ENCODE data around the gene PPEF2. TPM values are rescaled to one million over a fixed set of nuclear protein-coding genes. Genes with fewer than 3 reads are reported as not detected.
A peak's percentile ranks its signal among the peaks of the same experiment; 100 is the strongest.

The PPEF2 gene
- polyA plus RNA-seq (2011; rRNA removed): not detected in 2 replicates
- 0.19 TPM in 1 of 2 replicates, not detected in the other for polyA minus RNA-seq (2011; rRNA and poly(A)+ RNA removed)

GRCh38 chr4:75902352-75902751, at the start of gene PPEF2:
Gene PPEF2, minus strand, starts transcription at chr4:75902452. Its CDS starts 6,127 bp downstream, at chr4:75896325.
- TF ChIP-seq CTCF (IDR thresholded peaks at IDR 0.05; ENCODE audit: insufficient read depth, low read depth, low read length): no peak
- CTCF ChIA-PET: interaction anchor here (1.9 to 7.1 kb wide), 2 partner anchors 7 to 13 kb away, joined by 7 to 48 read pairs; no protein-coding TSS in a partner anchor
- no peak for DNase-seq (ENCODE audit: low read depth)
- Histone ChIP-seq H3K36me3 (ENCODE audit: control insufficient read depth, insufficient read depth, low read length) (no peaks in the 10 kb centered on the region), H3K4me3 (ENCODE audit: low read depth, low read length) (no peak within 1 kb of the TSS), H3K27me3 (ENCODE audit: control insufficient read depth, insufficient read depth, low read length) (peaks cover 5% of the 10 kb centered on the region)
- POLR2A ChIA-PET: no interaction called here

GRCh38 chr4:75950213-75950815, 48.1 kb upstream of the PPEF2 start:
- POLR2A ChIA-PET: no interaction called here
- peaks cover 2% of the 10 kb centered on the region; the same call in 1 of the 2 replicates for H3K36me3 ChIP-seq (ENCODE audit: control insufficient read depth, insufficient read depth, low read length)

GRCh38 chr4:75948822-75949444, 46.7 kb upstream of the PPEF2 start:
- POLR2A ChIA-PET: no interaction called here
- no peak overlapping the region for H3K4me3 ChIP-seq (ENCODE audit: low read depth, low read length)
- no peak for TF ChIP-seq CTCF (IDR thresholded peaks at IDR 0.05; ENCODE audit: insufficient read depth, low read depth, low read length)
- peaks cover 2% of the 10 kb centered on the region; the same call in 1 of the 2 replicates for H3K36me3 ChIP-seq (ENCODE audit: control insufficient read depth, insufficient read depth, low read length)
- no peaks in the 10 kb centered on the region for H3K27me3 ChIP-seq (ENCODE audit: control insufficient read depth, insufficient read depth, low read length)
- DNase-seq (ENCODE audit: low read depth): no peak
- CTCF ChIA-PET: no interaction called here

More at GRCh38 chr4:75950213-75950815, 48.1 kb upstream of the PPEF2 start:
- no peak for TF ChIP-seq CTCF (IDR thresholded peaks at IDR 0.05; ENCODE audit: insufficient read depth, low read depth, low read length)
- no peak overlapping the region for H3K4me3 ChIP-seq (ENCODE audit: low read depth, low read length)
- CTCF ChIA-PET: interaction anchor here (0.6 kb wide), 4 partner anchors 30 to 89 kb away, joined by 3 to 5 read pairs (median 4); no protein-coding TSS in a partner anchor
- H3K27me3 ChIP-seq (ENCODE audit: control insufficient read depth, insufficient read depth, low read length): no peaks in the 10 kb centered on the region
- DNase-seq (ENCODE audit: low read depth): no peak

GRCh38 chr4:75940692-75941253, 38.5 kb upstream of the PPEF2 start, which contains the start of gene NAAA:
Gene NAAA, minus strand, starts transcription at chr4:75941013. Its CDS starts 64 bp downstream, at chr4:75940949.
- POLR2A ChIA-PET: no interaction called here
- CTCF ChIA-PET: interaction anchor here (0.6 to 1.3 kb wide), 5 partner anchors 14 to 126 kb away, joined by 3 to 4 read pairs (median 3); partner anchors contain the start of gene SDAD1
- no peaks in the 10 kb centered on the region for H3K36me3 ChIP-seq (ENCODE audit: control insufficient read depth, insufficient read depth, low read length)
- H3K27me3 ChIP-seq (ENCODE audit: control insufficient read depth, insufficient read depth, low read length): no peaks in the 10 kb centered on the region
- DNase-seq (ENCODE audit: low read depth): no peak
- H3K4me3 ChIP-seq (ENCODE audit: low read depth, low read length): peak within 1 kb of the TSS; percentile 55
- no peak for TF ChIP-seq CTCF (IDR thresholded peaks at IDR 0.05; ENCODE audit: insufficient read depth, low read depth, low read length)
